ENCODE results near the gene FXYD6.

Gene FXYD6

GRCh38 chr11:117789241-117789640, 87.2 kb downstream of the FXYD6 start:
- no peak for DNase-seq
